HepG2 (cell line): ENCODE results near the gene LBX2. TPM values are rescaled to one million over a fixed set of nuclear protein-coding genes. Genes with fewer than 3 reads are reported as not detected.
A peak's percentile ranks its signal among the peaks of the same experiment; 100 is the strongest.

Source experiments
- ESRRA ChIP-seq: sonication (generic); formaldehyde crosslinking; IDR thresholded peaks from 2 replicates; pipeline ENCODE4 v1.5.1; 2020; ENCODE audit warnings: mild to moderate bottlenecking, low read depth, missing genetic modification reagents
- ETV5 ChIP-seq: IDR thresholded peaks from 2 replicates; pipeline ENCODE4 v1.6.1; 2018; ENCODE audit warnings: missing biosample characterization, missing genetic modification reagents, inconsistent platforms, borderline replicate concordance
- GZF1 ChIP-seq: sonication (generic); formaldehyde crosslinking; IDR thresholded peaks from 2 replicates; pipeline ENCODE4 v1.5.1; 2020; ENCODE audit warnings: mild to moderate bottlenecking, missing genetic modification reagents
- HNF4G ChIP-seq, 2 experiments: sonication (generic) in 1 of 2; formaldehyde crosslinking in 1 of 2; IDR thresholded peaks; 2 replicates each; pipeline versions ENCODE4 v1.4.0 to v1.6.1; 2011 to 2020; ENCODE audit warnings: borderline replicate concordance in 2 of 2, low read depth in 2 of 2, mild to moderate bottlenecking in 2 of 2, low read length in 1 of 2, missing genetic modification reagents in 1 of 2, moderate library complexity in 1 of 2
- NFRKB ChIP-seq: fragments of 450-650 bp; IDR thresholded peaks from 2 replicates; pipeline ENCODE4 v1.6.1; 2017
- NR1H2 ChIP-seq: sonication (generic); formaldehyde crosslinking; IDR thresholded peaks from 2 replicates; pipeline ENCODE4 v1.8.1; 2022; ENCODE audit warnings: low read depth, missing genetic modification reagents, borderline replicate concordance
- ZBTB21 ChIP-seq: sonication (generic); formaldehyde crosslinking; IDR thresholded peaks from 2 replicates; pipeline ENCODE4 v1.4.0; 2020; ENCODE audit warnings: missing genetic modification reagents
- ZNF883 ChIP-seq: sonication (generic); formaldehyde crosslinking; IDR thresholded peaks from 2 replicates; pipeline ENCODE4 v1.5.1; 2020; ENCODE audit warnings: mild to moderate bottlenecking, missing genetic modification reagents; ENCODE audit errors: not compliant biosample characterization
- ZSCAN21 ChIP-seq: sonication (generic); formaldehyde crosslinking; IDR thresholded peaks from 2 replicates; pipeline ENCODE4 v1.8.0; 2022; ENCODE audit warnings: mild to moderate bottlenecking, missing genetic modification reagents, moderate library complexity, borderline replicate concordance
- polyA plus RNA-seq, 8 experiments: library from polyadenylated mRNA; depleted of rRNA in 3 of 8; stranded (reverse) in 7 of 8; unstranded in 1 of 8; fragments of >200 nt; fragmentation: Illumina TruSeq in 4 of 8; extraction: Trizol in 4 of 8; gene quantifications; 2 replicates each; pipeline versions ENCODE4 v1.2.1 to v1.2.3, GENCODE V29; 2011 to 2016; ENCODE audit warnings: low read depth in 4 of 8, missing spikeins in 1 of 8, mixed read lengths in 1 of 8; ENCODE audit not compliant: insufficient read depth in 1 of 8
- total RNA-seq, 5 experiments: library from RNA; depleted of rRNA; stranded (reverse); fragments of >200 nt; fragmentation: Illumina TruSeq; extraction: Trizol; gene quantifications; 2 replicates each; pipeline ENCODE4 v1.2.3, GENCODE V29; 2016; ENCODE audit warnings: low read depth in 1 of 5
- TF ChIP-seq, protein P1 (sequence below), 2 experiments: fragments of 450-650 bp in 1 of 2; sonication (generic) in 1 of 2; formaldehyde crosslinking in 1 of 2; IDR thresholded peaks; 2 replicates each; pipeline versions ENCODE4 v1.6.1 to v1.8.0; 2016 to 2022; ENCODE audit warnings: antibody characterized with exemption in 1 of 2, mild to moderate bottlenecking in 1 of 2, missing genetic modification reagents in 1 of 2
- TF ChIP-seq, protein P2 (sequence below): sonication (generic); formaldehyde crosslinking; IDR thresholded peaks from 2 replicates; pipeline ENCODE4; 2020; ENCODE audit warnings: missing genetic modification reagents, mild to moderate bottlenecking, borderline replicate concordance
- TF ChIP-seq, protein P3 (sequence below): sonication (generic); formaldehyde crosslinking; IDR thresholded peaks from 2 replicates; pipeline ENCODE4 v1.9.0; 2021; ENCODE audit warnings: missing genetic modification reagents, mild to moderate bottlenecking, borderline replicate concordance

The LBX2 gene
- total and polyA plus RNA-seq, 2 of the 13 experiments (the other 11 are each of a cell fraction or from before 2014, with no cell fraction given) = 6.4 to 8.1 TPM

DNA sequence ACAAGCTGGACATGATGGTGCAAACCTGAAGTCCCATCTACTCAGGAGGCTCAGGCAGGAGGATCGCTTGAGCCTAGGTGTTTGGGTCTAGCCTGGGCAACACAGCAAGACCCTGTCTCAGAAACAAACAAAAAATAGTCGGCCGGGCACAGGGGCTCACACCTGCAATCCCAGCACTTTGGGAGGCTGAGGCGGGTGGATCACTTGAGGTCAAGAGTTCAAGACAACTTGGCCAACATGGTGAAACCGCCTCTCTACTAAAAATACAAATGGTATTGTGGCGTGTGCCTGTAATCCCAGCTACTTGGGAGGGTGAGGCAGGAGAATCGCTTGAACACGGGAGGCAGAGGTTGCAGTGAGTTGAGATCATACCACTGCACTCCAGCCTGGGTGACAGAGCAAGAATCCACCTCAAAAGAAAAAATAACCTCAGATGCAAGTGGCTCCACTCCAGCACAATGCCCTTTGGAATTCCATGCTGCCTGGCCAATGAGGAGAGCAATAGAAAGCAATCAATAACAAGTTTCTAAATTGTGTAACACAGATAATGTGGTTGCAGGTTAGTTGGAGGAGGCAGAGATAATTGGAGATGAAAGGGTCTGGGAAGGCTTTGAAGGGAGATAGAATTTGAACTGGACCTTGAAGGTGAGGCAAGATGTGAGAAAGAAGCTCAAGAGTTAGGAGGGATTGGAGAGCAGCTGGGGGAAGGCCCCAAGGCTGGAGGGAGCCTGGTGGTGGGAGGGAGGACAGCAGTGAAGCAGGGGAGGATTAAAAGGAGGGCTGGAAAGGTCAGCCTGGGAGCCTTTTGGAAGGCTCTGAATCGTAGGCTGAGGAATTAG is 10.5 kb downstream of the LBX2 start (continued):
- TF ChIP-seq, protein P1, sequence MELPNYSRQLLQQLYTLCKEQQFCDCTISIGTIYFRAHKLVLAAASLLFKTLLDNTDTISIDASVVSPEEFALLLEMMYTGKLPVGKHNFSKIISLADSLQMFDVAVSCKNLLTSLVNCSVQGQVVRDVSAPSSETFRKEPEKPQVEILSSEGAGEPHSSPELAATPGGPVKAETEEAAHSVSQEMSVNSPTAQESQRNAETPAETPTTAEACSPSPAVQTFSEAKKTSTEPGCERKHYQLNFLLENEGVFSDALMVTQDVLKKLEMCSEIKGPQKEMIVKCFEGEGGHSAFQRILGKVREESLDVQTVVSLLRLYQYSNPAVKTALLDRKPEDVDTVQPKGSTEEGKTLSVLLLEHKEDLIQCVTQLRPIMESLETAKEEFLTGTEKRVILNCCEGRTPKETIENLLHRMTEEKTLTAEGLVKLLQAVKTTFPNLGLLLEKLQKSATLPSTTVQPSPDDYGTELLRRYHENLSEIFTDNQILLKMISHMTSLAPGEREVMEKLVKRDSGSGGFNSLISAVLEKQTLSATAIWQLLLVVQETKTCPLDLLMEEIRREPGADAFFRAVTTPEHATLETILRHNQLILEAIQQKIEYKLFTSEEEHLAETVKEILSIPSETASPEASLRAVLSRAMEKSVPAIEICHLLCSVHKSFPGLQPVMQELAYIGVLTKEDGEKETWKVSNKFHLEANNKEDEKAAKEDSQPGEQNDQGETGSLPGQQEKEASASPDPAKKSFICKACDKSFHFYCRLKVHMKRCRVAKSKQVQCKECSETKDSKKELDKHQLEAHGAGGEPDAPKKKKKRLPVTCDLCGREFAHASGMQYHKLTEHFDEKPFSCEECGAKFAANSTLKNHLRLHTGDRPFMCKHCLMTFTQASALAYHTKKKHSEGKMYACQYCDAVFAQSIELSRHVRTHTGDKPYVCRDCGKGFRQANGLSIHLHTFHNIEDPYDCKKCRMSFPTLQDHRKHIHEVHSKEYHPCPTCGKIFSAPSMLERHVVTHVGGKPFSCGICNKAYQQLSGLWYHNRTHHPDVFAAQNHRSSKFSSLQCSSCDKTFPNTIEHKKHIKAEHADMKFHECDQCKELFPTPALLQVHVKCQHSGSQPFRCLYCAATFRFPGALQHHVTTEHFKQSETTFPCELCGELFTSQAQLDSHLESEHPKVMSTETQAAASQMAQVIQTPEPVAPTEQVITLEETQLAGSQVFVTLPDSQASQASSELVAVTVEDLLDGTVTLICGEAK (IDR thresholded peaks at IDR 0.05) = no peak
- TF ChIP-seq, protein P1 (CRISPR knock-in tag; IDR thresholded peaks at IDR 0.05) = no peak
- TF ChIP-seq GZF1 (CRISPR knock-in tag) (0 out of 2 replicates have a peak, but pooled peaks have one; percentile 20), ZSCAN21 (CRISPR knock-in tag) (no peak), HNF4G (IDR thresholded peaks at IDR 0.05; ENCODE audit: borderline replicate concordance, low read depth, low read length) (peak; percentile 95), HNF4G (CRISPR knock-in tag; IDR thresholded peaks at IDR 0.05; ENCODE audit: borderline replicate concordance, low read depth) (peak; percentile 57; the same call in 1 of the 2 replicates), NR1H2 (no peak), ZNF883 (CRISPR knock-in tag) (peak; percentile 51), ESRRA (CRISPR knock-in tag) (peak; percentile 72; the same call in 1 of the 2 replicates), ETV5 (CRISPR knock-in tag) (peak; percentile 34; the same call in 1 of the 2 replicates), ZBTB21 (CRISPR knock-in tag) (no peak; the same call in 1 of the 2 replicates), NFRKB (no peak)
- TF ChIP-seq, protein P2, sequence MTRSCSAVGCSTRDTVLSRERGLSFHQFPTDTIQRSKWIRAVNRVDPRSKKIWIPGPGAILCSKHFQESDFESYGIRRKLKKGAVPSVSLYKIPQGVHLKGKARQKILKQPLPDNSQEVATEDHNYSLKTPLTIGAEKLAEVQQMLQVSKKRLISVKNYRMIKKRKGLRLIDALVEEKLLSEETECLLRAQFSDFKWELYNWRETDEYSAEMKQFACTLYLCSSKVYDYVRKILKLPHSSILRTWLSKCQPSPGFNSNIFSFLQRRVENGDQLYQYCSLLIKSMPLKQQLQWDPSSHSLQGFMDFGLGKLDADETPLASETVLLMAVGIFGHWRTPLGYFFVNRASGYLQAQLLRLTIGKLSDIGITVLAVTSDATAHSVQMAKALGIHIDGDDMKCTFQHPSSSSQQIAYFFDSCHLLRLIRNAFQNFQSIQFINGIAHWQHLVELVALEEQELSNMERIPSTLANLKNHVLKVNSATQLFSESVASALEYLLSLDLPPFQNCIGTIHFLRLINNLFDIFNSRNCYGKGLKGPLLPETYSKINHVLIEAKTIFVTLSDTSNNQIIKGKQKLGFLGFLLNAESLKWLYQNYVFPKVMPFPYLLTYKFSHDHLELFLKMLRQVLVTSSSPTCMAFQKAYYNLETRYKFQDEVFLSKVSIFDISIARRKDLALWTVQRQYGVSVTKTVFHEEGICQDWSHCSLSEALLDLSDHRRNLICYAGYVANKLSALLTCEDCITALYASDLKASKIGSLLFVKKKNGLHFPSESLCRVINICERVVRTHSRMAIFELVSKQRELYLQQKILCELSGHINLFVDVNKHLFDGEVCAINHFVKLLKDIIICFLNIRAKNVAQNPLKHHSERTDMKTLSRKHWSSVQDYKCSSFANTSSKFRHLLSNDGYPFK (CRISPR knock-in tag) = peak; percentile 27; the same call in 1 of the 2 replicates
- TF ChIP-seq, protein P3, sequence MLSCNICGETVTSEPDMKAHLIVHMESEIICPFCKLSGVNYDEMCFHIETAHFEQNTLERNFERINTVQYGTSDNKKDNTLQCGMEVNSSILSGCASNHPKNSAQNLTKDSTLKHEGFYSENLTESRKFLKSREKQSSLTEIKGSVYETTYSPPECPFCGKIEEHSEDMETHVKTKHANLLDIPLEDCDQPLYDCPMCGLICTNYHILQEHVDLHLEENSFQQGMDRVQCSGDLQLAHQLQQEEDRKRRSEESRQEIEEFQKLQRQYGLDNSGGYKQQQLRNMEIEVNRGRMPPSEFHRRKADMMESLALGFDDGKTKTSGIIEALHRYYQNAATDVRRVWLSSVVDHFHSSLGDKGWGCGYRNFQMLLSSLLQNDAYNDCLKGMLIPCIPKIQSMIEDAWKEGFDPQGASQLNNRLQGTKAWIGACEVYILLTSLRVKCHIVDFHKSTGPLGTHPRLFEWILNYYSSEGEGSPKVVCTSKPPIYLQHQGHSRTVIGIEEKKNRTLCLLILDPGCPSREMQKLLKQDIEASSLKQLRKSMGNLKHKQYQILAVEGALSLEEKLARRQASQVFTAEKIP (CRISPR knock-in tag) = no peak
